Fibroblast of skin of right quadriceps (primary cell): Measurements from ENCODE around the gene ODC1.

ENCODE experiments used
- DNase-seq: peaks from one replicate; pipeline ENCODE4 v3.0.0-alpha.2; 2013

The ODC1 gene

DNA sequence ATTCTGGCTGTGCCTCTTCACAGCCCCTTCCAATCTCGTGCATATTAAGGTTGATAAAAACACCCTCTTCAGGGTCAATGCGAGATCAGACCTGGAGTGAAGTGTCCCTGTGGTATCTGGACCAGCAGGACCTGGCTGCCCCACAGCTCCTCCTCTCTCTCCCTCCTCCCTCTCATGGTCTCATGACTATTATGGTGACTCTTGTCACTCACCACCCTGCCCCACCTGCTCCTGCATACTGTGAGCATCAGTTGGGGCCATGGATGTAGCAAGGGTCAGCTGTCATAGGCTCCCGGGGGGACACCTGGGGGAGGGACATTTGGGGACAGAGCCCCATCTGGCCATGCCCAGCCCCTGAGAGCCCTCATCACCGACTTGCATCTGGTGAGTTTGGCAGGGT is 50.2 kb downstream of the ODC1 start:
- no peak for DNase-seq

DNA sequence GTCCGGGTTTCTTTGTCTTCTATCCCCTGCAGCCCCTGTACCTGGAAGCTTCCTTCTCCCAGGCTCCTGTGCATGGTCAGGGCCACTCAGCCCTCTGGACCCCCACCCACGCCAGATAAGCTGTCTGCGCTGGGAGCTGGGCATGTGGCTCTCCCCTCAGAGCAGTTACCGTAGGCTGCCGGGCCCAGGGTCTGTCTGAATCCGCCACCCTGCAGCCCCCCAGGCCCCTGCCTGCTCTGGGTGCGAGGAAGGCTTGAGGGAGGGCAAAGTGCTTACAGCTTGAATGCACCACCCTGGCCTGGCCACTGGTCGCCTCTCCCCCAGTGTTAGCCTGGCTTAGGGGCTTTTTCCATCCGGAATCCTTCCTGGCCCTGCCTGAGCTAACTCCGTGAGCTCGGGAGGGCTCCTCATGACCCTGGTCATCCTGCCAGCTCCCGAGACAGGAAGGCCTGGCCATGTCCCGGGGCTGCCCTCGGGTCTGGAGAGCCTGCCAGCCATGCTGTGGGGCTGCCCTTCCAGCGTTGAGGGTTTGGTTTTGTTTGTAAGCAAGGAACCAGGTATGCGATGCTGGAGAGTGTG is 50.7 kb downstream of the ODC1 start:
- DNase-seq = no peak

DNA sequence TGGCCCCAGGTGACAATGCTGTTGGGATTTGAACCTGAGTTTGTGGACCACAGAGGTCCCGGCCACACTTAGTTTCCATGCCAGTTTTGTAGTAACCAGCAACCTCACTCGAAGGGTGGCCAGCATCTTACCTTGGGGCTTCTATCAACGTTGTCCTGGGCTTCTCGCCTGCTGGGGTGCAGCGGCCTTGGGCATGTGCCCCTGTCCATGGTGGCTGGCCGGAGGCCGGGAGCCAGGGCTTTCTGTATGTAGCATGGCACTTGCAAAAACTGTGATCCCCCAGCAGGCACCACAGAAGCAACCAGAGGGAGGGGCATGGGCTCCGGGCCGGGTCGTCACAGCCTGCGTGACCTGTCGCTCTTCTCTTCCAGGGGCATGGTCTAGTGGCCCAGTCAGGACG is 51.7 kb downstream of the ODC1 start:
- no peak for DNase-seq

DNA sequence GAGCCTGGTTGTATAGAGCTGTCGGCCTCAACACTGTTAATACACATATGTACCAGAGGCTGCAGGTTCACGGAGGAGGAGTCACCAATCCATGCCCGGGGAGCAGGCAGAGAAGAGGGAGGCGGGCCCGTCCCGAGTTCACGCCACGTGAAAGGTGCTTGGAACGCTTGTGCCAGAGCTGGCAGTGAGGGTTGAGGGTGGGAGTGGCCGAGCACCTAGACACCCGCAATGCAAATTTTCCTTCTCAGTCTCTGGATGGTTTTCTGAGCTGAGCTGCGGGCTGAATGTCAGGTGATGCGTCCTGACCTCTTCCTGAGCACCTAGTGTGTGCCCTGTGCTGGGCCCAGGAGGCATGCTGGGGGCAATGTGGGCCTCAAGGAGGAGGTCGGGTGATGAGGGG is 52.2 kb downstream of the ODC1 start:
- no peak for DNase-seq

DNA sequence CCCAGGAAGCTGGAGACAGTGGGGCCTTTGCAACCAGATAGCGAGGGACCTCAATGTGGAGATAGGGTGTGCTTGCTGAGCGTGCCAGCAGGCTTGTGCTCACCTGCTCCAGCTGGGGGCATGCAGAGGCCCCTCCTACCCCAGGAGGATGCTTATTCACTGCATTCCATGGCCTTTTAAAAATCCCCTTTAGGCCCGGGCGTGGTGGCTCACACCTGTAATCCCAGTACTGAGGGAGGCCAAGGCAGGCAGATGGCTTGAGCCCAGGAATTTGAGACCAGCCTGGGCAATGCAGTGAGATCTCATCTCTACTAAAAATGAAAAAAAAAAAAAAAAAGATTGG is 54.5 kb downstream of the ODC1 start:
- no peak for DNase-seq

DNA sequence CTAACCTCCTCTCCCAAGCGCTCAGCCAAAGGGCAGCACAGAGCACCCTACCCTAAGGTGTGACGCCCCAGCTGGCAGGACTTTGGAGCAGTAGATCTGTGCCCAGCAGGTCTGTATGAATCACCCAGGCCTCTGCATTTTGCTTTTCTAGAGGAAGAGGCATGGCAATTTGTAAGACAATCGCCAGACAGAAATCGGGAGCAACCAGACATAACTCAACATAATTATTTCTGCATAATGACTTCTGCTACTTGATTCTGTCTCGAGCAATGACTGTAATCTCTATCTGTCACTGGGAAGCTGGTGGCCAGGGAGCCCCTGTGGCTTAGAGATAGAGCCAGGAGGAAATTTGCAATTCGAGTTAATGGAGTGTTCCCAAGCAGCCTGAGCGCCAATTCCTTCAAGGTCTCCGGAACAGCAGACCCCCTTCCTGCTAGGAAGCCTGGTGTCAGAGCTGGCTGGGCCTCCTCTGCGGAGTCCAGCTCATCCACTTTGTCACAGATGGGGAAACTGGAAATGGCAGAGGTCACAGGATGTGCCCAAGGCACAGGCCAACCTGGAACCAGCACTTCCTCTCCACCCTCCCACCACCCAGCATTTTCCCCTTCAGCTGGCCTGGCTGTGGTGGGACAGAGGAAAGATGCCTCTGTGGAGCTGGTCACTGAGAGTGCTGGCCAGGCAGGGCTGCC is 55.0 kb downstream of the ODC1 start:
- DNase-seq = no peak

DNA sequence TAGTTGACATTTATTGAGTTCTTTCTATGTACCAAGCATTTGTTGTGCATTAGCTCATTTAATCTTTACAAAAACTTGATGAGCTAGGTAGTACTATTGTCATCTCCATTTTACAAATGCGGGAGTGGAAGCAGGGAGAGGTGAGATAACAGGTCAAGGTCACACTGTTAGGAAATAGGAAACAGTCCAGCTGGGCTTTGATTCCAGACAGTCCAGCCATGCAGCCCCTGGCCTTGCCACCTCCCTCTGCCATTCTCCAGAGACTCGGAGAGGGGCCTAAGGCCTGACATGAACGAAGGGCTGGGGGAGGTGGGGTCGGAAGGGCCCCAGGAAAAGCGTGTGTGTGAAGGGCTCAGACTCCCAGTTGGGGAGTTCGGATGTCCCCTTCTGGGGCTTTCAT is 55.6 kb downstream of the ODC1 start:
- no peak for DNase-seq

DNA sequence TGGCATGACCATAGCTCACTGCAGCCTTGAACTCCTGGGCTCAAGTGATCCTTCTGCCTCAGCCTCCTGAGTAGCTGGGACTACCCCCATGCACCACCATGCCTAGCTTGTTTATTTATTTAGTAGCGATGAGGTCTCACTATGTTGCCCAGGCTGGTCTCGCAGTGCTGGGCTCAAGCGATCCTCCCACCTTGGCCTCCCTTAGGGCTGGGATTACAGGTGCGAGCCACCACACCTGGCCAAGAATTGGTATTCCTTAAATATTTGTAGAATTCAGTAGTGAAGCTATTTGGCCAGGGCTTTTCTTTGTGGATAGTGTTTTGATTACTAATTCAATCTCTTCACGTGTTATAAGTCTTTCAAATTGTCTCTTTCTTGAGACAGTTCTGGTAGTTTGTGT is 56.0 kb downstream of the ODC1 start:
- no peak for DNase-seq

DNA sequence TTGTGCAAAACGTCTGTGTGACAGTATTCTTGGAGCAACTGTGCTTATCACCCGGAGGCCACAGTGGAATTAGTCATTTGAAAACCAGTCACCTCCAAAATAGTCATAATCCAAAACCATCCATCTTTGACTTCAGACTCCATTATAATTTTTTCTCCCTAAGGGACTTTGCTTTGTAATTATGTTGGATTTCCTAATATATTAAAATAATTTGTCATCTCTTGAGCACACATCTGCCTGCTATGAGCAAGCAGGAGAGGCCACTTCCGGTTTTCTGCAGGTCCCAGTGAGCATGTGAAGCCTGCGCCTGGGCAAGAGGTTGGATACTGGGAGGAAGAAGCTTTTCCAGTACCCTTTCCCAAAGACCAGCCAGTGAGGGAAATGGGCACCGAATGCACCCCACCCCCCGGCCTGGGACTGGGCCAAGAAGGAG is 57.7 kb downstream of the ODC1 start:
- DNase-seq = no peak
